ENCODE results near the gene FAM217B.

The FAM217B gene

DNA sequence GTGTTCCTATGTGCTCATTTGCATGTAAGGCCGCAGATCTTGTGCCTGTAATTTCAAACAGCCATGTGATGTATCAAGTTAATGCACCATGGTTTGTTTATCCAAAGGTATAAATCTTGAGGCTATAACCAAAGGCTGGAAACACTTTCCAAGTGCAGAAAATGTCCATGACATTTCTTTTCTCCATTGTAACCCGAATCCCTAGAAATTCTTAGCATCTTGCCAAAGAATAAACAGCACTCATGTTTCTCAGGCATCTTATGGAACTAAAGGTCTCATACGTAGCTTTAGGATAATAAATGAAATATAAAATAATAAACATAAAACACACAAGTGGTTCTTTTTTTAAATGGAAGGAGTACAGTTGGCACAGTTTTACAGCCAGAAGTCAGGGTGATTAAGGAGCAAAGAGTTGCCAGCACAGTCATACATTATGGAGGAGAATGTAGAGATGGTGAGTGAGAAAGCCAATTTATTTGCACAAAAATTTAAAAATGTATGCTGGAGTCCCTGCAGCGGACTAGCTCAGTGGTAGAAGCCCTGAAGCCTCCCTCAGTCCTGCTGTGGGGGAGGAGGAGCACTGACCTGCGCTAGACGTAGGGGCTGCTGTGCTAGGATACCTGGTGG lies 36.1 kb downstream of the FAM217B start:
- DNase-seq (ENCODE audit: low spot score): no peak
- TF ChIP-seq, protein P1, sequence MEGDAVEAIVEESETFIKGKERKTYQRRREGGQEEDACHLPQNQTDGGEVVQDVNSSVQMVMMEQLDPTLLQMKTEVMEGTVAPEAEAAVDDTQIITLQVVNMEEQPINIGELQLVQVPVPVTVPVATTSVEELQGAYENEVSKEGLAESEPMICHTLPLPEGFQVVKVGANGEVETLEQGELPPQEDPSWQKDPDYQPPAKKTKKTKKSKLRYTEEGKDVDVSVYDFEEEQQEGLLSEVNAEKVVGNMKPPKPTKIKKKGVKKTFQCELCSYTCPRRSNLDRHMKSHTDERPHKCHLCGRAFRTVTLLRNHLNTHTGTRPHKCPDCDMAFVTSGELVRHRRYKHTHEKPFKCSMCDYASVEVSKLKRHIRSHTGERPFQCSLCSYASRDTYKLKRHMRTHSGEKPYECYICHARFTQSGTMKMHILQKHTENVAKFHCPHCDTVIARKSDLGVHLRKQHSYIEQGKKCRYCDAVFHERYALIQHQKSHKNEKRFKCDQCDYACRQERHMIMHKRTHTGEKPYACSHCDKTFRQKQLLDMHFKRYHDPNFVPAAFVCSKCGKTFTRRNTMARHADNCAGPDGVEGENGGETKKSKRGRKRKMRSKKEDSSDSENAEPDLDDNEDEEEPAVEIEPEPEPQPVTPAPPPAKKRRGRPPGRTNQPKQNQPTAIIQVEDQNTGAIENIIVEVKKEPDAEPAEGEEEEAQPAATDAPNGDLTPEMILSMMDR (IDR thresholded peaks at IDR 0.05; ENCODE audit: extremely low read depth, missing control alignments): no peak

DNA sequence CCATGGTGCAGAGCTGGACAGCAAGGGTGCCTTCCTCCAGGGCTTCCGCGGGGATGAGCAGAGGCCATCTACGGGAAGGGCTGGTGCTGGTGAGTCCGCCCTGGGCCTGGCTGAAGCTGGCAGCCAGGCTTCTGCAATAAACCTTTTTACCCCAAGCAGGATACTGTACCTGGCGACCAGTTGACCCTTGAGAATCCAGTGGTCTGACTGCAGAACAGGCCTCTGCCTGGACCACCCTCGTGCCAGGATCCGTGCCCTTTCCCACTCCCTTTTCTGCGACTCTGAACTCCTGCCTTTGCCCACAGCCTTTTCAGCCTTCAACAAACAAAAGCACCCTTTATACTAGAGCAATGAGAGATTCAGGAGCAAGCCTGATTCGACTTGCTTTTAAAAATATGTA lies 36.9 kb downstream of the FAM217B start:
- TF ChIP-seq, protein P1 (IDR thresholded peaks at IDR 0.05; ENCODE audit: extremely low read depth, missing control alignments): no peak
- DNase-seq (ENCODE audit: low spot score): no peak

DNA sequence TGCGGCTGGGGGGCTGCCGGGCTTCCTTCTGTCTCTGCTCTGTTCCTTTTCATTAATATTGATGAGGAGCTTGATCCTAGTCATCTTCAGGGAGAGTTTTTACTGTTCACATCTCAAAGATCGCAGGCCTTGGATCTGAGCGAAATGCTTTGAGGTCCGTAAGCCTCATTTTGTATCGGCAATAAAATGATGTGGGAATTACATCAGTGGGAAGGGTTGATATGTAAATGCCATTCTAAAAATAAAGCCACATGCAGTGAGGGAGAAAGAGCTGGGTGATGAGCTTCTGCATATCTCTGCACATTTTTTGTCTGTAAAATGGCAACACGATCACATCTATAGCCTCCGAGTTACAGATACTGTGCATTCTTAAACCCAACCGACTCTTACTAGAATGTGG lies 42.9 kb downstream of the FAM217B start:
- no peak for DNase-seq (ENCODE audit: low spot score)
- TF ChIP-seq, protein P1 (IDR thresholded peaks at IDR 0.05; ENCODE audit: extremely low read depth, missing control alignments): no peak

DNA sequence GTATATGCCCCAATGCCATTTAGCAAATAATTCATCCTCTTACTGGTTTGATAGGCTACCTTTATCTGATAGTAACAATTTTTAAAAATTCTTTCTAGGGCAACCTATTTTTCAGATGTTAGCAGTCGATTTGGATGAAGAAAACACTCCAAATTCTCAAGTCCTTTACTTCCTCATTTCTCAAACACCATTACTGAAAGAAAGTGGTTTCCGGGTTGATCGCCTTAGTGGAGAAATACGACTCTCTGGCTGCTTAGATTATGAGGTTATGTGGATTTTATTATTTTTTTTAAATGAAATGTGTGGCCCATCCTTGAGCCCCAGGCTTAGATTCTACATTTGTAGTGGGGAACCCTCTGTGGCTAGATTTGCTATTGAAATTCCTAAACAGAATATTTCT lies 44.4 kb downstream of the FAM217B start:
- TF ChIP-seq, protein P1 (IDR thresholded peaks at IDR 0.05; ENCODE audit: extremely low read depth, missing control alignments): no peak
- peak; percentile 11 for DNase-seq (ENCODE audit: low spot score)

DNA sequence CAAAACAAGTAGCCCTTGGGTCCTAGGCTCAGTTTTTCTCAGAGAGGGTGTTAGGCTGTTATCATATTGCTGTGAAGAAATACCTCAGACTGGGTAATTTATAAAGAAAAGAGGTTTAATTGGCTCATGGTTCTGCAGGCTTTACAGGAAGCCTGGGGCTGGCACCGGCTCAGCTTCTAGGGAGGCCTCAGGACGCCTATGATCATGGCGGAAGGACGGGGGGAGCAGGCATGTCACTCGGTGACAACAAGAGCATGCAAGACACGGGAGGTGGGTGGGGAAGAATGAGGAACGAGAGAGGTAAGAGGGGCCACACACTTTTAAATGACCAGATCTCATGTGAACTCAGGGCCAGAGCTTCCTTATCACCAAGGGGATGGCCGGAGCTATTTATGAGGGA lies 45.0 kb downstream of the FAM217B start:
- no peak for DNase-seq (ENCODE audit: low spot score)
- TF ChIP-seq, protein P1 (IDR thresholded peaks at IDR 0.05; ENCODE audit: extremely low read depth, missing control alignments): no peak

DNA sequence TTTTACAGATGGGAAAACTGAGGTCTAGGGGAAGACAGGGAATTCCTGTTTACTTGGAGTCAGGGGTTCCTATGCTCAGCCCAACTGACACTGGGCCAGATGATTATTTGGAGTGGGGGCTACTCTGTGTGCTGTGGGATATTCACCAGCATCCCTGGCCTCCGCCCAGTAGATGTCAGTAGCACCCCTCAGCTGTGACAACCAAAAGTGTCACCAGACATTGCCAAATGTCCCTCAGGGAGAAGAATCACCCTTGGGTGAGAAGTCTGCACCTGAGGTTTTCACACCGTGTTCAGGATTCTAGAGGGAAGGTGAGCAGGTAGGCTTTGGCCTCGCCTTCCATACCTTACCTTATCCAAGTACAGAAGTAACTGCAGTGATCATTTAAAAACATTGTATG lies 45.7 kb downstream of the FAM217B start:
- DNase-seq (ENCODE audit: low spot score): no peak
- TF ChIP-seq, protein P1 (IDR thresholded peaks at IDR 0.05; ENCODE audit: extremely low read depth, missing control alignments): no peak

DNA sequence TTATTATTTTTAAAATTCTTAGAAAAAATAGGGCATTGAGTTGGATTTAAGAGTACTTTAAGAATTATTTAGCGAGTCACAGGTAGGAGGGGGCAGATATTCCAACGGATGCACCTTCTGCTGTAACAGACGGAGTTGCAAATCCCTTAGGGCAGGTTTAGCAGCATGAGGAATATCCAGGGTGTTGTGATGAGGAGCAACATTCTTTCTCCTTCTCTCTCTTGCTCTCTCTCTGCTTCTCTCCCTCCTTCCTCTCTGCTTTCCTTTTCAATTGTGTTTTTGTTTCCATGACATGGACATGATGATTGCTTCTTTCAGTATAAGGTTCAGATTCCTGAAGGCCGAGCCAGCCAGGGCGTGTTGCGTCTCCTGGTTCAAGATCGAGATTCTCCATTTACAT lies 46.9 kb downstream of the FAM217B start:
- no peak for DNase-seq (ENCODE audit: low spot score)

More for the DNA sequence above, 46.9 kb downstream of the FAM217B start:
- TF ChIP-seq, protein P1 (IDR thresholded peaks at IDR 0.05; ENCODE audit: extremely low read depth, missing control alignments): no peak
